Measurements from ENCODE around the gene CERS6.
"Not testable (repeated sequence)": the region's sequence is repeated elsewhere in the genome, so short reads cannot be mapped to it uniquely, and the experiment has no call there.

Gene CERS6

DNA sequence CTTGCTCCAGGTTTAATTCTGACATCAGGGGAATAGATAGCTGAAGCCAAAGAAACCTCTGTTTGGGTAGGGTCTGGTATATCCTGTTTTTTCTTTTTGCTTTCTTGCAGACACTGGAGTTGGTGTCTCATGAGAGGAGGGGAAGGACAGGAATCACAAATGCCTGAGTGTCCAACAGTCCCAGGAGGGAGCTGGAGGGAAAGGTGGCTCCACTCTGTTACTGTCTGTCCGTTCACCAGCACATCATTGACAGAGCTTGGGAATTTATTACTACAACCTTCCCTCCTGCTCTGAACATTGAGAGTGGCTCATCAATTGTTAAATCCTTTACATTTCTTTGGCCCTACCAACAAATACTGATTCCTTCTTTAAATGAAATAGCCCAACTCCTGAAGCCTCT is 194.1 kb downstream of the CERS6 start:
- no peak for DNase-seq

DNA sequence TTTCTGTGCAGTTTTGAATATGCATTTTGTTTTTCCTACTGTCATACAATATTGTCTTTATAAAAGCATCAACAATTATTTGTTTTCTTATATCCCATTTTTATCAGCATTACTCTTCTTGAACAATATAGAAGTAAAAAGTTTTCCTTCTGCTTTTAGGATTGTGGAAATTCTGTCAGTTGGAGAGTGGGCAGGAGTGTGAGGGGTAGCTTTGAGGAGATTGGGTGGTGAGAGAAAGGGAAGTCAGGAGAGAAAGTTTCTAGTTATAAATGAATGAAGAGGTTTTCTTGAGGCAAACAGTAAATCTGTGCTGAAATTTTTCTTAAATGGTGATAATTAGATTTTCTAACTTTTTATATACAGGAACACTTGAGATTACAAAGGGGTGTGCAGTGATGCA is 194.7 kb downstream of the CERS6 start:
- DNase-seq: no peak

DNA sequence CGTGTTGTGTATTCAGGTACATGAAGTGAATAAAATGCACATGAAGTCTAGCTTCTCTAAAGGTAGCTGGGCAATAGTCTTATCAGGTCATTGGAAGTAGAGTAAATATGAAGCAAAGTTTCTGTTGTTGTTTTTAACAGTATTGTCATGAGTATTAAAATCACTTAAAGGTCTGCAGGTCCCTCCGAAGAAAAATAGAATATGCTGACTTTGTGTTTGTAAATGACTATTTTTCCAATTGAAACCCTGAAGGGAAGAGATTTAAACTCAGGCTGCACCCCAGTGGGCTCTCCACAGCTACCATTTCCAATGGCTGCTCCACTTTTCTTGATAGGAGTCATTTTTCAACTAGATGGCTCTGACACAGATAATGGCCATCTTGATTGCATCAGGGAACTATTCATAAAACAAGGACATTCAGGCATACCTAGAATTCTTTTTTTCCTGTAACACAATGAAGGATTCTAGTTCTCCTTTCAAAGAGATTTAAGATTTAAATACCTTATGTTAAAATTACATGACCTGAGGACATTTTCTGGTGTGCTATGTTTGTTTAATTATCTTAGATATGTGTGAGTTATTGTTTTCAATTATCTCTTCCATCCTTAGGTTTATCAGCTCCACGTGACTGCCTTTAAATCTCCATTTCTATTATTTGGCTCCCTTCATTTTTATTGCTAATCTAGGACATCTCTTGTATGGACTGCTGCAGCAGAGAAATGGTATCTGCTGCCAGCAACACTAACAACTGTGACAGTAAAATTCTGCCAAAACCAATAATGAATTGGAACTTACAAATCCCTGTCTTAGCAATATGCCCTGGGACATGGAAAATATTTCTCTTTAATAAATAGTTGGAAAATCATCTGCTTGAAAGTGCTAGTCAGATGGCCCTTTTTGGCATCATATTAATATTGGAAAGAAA is 197.2 kb downstream of the CERS6 start:
- no peak for DNase-seq

DNA sequence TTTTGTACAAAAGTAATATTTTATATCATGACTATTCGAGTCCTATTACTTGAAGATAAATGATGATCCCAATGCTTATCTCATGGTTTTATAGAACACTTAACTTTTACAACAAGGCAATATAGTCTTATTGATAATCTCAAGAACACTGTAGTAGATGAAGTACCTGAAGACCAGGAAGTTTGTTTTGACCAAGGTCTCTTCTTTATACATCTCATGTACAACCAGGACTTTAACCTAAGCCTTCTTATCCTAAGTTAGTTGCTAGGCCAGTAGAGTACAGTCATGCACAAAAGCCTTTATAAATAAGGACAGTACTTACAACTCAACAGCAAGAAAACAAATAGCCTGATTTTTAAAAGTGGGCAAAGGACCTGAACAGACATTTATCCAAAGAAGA is 198.6 kb downstream of the CERS6 start:
- DNase-seq: no peak

DNA sequence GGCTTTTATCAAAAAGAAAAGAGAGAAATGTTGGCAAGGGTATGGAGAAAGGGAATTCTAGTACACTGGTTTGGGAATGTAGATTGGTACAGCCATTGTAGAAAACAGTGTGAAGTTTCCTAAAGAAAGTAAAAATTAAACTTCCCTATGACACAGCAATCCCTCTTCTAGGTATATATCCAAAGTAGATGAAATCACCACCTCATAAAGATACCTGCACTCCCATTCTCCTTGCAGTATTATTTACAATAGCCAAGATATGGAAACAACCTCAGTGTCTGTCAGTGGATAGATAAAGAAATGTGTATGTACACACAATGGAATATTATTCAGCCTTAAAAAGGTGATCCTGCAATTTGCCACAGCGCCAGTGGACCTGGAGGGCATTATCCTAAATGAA is 199.1 kb downstream of the CERS6 start:
- DNase-seq: no peak

DNA sequence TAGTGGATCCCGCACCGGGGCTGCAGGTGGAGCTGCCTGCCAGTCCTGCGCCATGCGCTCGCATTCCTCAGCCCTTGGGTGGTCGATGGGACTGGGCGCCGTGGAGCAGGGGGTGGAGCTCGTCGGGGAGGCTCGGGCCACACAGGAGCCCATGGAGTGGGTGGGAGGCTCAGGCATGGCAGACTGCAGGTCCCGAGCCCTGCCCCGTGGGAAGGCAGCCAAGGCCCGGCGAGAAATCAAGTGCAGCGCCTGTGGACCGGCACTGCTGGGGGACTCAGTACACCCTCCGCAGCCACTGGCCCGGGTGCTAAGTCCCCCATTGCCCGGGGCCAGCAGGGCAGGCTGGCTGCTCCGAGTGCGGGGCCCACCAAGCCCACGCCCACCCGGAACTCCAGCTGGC is 201.3 kb downstream of the CERS6 start:
- DNase-seq: not testable (repeated sequence)

DNA sequence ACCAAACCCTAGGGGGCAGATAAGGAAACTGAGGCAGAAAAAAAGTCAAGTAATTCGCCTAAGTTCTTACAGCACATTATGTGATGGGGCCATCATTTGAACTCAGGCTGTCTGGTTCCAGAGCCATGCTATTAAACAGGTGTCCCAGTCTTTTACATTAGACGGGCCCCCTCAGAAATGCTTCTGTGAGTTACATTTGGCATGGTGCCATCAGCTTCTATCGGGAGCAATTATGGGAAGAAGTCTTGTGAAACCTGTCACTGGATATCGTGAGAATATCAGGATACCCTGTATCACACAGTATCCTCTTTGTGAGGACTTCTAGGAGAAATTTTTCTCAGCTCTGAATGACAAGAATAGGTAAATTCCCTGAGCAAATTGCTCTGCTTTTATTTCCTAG is 202.6 kb downstream of the CERS6 start:
- no peak for DNase-seq

DNA sequence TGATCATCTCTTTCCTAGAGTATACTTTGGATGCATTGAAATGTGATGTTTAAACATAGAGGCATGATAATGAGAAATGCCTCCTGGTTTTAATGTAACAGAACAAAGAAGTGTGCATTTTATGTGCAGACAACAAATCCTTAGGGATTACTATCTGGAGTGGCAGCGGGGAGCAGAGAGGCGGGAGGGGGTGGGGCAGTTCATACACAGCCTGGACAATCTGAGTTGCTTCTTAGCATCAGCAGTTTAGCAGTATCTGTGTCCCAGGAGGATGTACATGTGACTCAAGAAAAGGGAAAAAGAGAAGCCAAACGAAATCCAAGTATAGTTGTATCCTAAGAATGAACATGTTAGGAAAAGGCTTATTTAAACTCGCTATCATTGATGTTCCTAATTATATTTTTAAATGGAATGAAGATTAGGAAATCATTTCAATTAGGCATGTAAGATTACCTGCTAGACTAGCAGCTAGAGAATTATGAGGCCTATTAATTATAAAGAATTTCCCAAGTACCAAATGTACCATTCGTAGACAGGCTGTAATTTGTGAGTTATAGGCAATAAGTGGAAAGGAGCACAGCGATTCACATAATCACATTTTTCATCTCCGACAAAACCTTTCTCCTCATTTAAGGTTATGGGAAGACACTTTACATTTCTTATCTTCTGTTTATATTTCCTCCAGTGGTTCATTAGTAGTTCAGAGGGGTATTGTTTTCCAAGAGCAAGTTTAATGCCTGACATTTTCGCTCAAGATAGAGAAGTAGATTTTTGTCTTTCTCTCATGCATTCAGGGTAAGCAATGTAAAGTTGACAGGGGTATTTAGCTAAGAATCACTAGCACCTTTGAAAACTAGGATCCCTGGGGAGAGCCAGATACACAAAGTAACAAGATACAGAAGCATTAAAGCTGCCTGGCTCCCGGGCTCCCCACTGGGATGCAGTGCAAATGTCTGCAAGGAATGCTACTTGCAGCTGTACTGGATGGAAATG is 205.1 kb downstream of the CERS6 start:
- DNase-seq: no peak

DNA sequence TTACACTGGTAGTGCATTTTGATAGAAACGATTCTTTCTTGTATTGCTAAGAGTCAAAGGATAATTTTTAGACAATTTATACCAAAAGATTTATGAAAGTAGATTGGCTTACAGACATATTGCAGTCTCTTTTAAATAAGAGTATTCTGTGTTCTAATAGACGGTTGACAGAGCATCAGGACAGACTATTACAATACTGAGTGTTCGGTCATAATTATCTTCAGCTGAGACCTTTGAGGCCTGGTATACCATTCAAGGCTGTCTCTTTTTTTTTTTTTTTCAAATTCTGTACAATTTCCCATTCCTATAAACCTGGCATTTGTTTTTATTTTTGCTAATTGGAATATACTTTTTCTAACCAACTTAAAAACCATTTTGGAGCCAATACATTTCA is 205.8 kb downstream of the CERS6 start:
- no peak for DNase-seq

DNA sequence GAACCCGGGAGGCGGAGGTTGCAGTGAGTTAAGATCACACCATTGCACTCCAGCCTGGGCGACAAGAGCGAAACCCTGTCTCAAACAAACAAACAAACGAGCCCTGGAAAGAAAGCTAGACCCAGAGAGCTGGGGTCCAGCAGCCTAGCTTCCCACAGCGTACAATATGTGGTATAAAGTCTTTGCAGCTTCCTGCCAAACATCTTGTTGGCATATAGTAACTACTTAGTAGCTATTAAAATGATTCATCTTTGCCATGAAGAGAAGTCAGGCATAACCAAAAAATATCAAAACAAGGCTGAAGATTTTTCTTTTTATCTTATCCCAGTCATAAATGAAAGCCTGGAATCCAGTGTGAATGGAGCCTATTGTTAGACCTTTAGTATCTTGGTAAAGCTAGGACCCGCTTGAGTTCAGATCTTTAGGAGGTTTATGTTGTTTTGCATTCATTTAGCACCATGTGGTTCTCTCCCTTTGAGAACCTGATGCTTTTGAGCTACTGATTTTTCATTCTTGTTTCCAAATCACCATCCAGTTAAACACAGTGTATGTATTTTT is 206.7 kb downstream of the CERS6 start:
- DNase-seq: no peak

DNA sequence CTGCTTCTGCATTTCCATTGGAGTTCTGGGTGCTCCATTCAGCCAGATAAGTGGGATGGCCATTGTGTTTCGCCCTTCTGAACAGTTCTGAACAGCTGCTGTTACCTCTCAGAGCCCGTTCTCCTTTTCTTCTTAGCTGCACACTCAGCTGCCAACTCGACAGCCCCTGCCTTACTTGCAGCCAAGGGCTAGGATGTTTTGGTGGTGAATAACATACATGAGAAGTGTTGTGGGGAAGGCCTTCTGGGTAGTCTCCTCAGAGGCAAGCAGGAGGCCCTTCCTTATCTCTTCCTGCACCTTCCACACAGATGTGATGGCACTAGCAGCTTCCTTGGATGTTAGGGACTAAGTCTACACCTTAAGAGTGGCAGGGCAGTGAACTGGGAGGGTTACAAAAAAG is 207.9 kb downstream of the CERS6 start:
- DNase-seq: no peak

DNA sequence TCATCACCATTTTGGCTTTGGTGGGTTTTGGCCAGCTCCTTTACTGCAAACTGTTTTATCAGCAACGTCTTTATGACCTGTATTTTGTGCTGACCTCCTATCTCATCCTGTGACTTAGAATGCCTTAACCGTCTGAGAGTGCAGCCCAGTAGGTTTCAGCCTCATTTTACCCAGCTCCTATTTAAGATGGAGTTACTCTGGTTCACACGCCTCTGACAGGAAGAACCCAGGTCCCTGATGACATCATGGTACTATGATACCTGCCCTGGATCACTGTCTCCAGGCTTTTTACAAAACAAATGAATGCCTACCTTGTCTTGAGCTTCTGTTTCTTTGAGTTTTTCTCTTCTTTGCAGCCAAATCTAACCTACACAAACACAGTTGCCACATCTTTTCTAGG is 208.6 kb downstream of the CERS6 start:
- not testable (repeated sequence) for DNase-seq

DNA sequence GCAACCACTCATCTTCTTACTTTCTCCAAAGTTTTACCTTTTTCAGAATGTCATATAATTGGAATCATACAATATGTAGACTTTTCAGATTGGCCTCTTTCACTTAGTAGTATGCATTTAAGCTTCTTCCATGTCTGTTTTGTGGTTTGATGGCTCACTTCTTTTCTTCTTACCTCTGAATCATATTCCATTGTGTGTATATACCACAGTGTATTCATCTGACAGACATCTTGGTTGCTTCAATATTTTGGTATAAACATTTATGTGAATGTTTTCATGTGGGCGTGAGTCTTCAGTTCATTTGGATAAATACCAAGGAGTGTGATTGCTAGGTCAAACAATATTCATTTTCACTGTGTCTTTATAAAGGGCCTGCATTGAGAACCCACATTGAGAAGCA is 210.3 kb downstream of the CERS6 start:
- no peak for DNase-seq

DNA sequence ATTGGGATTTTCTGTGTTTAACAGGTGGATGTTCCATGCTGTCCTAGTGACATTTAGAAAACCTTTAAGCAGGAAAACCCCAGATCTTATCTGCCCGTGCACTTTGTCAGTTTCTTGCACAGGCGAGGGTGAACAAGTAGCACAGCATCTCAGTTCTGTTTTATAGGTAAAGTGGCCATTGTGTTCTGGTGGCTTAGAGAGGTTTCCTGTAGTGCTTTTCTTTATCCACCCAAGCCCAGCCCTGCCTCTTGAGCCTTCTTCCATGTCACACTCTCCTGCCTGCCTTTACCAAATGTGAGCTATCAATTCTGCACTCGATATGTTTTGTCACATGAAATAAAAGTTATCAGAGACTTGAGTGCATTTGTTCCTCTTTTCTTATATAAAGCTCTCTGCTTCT is 211.1 kb downstream of the CERS6 start:
- no peak for DNase-seq

DNA sequence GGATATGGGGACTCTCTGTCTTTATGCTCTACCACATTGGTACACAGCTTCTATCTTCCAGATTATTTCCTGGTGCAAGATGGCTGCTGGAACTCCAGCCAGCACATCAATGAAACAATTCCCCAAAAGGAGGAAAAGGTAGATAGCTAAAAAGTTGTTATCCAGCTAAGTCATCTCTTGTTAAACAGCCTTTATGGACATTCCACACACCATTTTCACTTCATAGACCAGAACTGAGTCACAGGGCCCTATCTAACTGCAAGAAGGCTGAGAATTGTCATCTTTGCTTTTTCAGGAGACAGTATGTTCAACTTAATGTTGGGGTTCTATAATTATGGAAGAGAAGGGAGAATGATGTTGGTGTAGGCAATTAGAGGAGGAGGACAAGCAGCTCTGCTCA is 213.1 kb downstream of the CERS6 start:
- DNase-seq: no peak

DNA sequence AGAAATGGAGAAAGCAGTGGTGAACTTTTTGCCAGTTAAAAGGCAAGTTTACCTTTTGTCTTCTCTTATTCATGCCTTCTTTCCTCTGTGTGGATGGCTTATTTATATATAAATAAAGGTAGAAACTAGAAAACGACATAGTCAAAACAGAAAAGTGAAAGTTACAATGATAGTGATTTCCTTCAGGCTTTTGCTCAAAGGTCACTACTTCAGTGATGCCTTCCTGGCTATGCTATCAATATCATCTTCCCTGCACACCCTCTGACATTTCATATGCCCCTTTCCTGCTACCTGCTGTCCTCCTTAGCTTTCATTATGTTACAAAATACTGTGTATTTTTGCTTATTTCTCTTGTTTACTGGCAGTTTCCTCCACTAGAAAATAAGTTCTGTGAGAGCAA is 214.4 kb downstream of the CERS6 start:
- DNase-seq: no peak

DNA sequence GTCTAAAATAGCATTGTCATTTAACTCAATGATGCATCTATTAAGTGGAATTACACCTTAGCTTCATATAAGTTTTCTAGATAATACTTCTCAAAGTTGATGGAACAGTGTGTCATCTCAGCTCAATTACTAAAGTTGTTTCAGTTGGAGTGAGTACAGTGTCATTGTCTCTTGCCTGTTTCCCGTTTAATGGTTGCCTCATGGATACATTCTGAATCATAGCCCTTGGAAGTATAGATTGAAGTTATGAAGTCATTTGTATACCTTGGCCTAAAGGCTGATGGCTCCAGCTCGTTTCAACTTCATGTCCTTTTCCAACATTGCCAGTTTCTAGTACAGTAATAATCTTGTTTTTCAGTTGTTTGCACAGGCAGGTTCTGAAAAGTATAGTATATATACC is 215.9 kb downstream of the CERS6 start:
- no peak for DNase-seq

DNA sequence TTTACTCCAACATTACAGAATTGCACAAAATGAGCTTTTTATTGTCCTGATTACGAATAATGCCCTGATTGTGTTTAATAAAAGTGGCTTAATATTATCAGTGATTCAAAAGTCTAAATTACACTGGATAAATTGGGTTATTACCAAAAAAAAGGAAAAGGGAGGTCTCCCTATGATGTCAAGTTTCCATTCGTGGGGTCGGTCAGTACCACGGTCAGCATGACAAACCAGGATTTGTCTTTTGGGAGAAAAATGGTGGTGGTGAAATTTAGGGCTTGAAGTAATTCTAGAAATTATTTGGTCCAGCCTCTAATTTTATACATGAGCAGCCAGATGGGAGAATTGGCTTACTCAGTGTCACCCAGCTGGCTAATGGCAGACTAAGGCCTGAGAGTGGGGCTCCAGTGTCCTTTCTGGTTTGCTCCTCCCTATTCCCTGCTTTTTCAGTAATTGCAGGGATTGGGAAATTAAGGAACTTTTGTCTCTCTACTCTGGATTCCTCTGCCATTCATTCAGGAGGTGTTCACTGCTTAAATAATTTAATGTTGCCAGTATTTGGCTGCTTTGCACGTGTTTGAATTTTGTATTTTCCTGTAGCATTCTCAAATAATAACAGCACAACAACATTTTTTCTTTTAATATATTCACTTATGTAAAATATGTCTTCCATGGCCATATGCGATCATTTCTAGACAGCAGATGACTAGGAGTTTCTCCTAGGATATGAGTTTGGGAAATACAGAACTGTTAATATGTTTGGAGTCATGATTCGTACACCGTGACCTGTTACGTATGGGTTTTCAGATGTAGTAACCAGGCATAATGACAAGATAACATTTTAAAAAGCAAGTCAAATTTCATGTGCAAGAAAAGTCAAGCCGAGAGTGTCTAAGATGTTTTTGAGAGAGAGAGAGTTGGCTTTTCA is 217.5 kb downstream of the CERS6 start:
- no peak for DNase-seq

DNA sequence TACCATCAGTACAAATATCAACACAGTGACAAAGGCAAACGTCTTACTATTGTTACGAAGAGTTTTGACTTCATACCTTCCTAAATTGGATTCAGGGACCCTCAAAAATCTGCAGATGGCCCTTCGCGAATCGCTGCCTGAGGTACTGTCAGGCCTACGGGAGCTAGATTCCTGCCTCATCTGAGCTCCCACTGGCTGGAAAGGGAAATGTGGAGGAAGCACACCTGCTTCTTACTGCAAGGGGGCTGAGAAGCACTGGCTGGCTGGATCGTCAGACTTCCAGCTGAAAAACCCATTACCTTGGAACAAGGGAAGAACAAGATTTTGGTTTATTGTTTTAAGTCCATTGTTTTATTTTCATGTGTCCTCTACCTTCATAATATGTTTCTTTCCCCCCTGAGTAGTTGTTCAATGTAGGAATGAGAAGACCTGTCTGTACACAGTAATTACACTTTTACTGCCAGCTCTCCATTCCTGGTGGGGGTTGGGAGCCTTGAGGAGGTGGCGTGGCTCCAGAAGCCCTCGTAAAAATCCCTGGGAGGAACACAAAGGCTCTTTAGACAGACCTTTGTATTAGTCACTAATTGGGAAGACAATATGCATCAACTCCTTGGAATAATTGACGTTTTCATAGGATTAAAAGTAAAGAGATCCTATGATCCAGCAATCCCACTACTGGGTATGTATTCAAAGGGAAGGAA is 222.2 kb downstream of the CERS6 start:
- DNase-seq: no peak

DNA sequence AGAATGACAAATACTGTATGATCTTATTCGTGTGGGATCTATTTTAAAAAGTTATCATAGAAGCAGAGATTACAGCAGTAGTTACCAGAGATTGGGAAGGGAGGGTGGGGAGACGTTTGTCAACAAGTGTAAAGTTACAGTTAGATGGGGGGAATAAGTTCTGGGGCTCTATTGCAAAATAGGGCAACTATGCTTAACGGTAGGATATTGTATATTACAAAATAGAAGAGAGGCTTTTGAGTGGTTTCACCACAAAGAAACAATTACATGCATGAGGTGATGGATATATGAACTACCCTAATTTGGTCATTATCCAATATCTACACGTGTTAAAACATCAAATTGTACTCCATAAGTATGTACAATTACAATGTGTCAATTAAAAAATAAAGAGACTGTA is 223.0 kb downstream of the CERS6 start:
- DNase-seq: no peak

DNA sequence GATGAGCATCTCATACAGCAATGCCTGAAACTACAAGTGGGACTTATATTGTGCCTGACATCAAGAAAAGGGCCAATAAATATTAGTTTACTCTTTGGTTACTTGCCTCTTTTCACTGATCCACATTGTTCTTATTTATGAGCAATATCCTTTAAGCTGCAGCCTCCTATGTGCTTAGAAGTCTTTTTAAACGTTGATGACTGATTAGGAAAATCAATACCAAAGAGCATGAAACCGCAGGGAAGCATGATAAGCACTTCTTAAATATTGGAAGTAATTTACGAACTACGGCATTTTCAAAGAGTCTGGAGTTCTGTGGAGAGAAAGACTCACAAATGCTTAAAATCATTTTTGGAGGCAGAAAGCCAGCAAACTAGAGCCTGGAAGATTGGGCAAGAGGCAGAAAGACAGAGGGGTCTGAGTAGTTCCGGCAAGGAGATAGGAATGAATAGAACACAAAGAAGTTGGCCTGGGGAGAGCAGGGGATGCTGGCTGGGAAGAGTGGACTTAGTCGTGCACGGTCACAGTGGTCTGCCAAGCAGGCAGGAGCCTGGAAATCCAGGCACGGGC is 223.8 kb downstream of the CERS6 start:
- DNase-seq: no peak
